Left lung (tissue), 10 donors: ENCODE data around the gene ID2. TPM values are rescaled to one million over a fixed set of nuclear protein-coding genes. Genes with fewer than 3 reads are reported as not detected.

ENCODE experiments used
- ATAC-seq: fragments of 200-7000 bp; cut with Tn5 transposase; one replicate; pipeline ENCODE4 v1.9.1; 2020; ENCODE audit warnings: moderate library complexity
- DNase-seq, 4 donors: peaks; one replicate each; pipeline ENCODE4 v3.0.0-alpha.2; 2013 to 2020
- H3K27ac ChIP-seq, 2 donors: fragments of 200-600 bp; sonication (generic) in 1 of 2; one replicate each; pipeline versions ENCODE4 v1.5.0 to v1.8.0; 2020 to 2021
- H3K27me3 ChIP-seq, 2 donors: fragments of 200-600 bp; sonication (generic) in 1 of 2; one replicate each; pipeline versions ENCODE4 v1.5.0 to v1.8.0; 2020 to 2021
- H3K36me3 ChIP-seq, 2 donors: fragments of 200-600 bp; sonication (generic) in 1 of 2; one replicate each; pipeline versions ENCODE4 v1.5.0 to v1.8.0; 2020 to 2021
- H3K4me1 ChIP-seq, 2 donors: fragments of 200-600 bp; one replicate each; pipeline ENCODE4 v1.8.0; 2021
- H3K4me3 ChIP-seq, 2 donors: fragments of 200-600 bp; sonication (generic) in 1 of 2; one replicate each; pipeline versions ENCODE4 v1.5.0 to v1.8.0; 2020 to 2021; ENCODE audit warnings: mild to moderate bottlenecking in 1 of 2
- H3K9me3 ChIP-seq, 2 donors: fragments of 200-600 bp; sonication (generic) in 1 of 2; one replicate each; pipeline versions ENCODE4 v1.5.0 to v1.8.0; 2020 to 2021
- intact Hi-C, 2 donors: fragments of 100-400 bp; cut with DNase I; formaldehyde crosslinking; loops; one replicate each; pipeline versions ENCODE4 v1.11.2 to v1.14.2; 2022
- polyA plus RNA-seq, 6 donors: library from polyadenylated mRNA; unstranded; fragments of 120-200 nt; gene quantifications; one replicate each; pipeline ENCODE4 v1.2.1, GENCODE V29; 2013; ENCODE audit not compliant: insufficient read length in 6 of 6
- total RNA-seq, 2 donors: library from RNA; stranded (reverse); fragmentation: NEBNext Ultra II Directional; extraction: Animal tissue kit (Norgen Biotek cat#: 25700); gene quantifications; one replicate each; pipeline ENCODE4 v1.2.1, GENCODE V29; 2021
- TF ChIP-seq, protein P1 (sequence below), 2 donors: fragments of 200-600 bp; sonication (generic) in 1 of 2; IDR thresholded peaks; one replicate each; pipeline versions ENCODE4 v1.5.0 to v1.8.0; 2021; ENCODE audit warnings: antibody characterized with exemption in 2 of 2
- donor health status: DM: no; HTN: yes; CAD: no.
- donor health status: DM: no; HTN: no; CAD: no.

The ID2 gene
- total and polyA plus RNA-seq, 8 donors = 67.5 to 499 (median 347) TPM

DNA sequence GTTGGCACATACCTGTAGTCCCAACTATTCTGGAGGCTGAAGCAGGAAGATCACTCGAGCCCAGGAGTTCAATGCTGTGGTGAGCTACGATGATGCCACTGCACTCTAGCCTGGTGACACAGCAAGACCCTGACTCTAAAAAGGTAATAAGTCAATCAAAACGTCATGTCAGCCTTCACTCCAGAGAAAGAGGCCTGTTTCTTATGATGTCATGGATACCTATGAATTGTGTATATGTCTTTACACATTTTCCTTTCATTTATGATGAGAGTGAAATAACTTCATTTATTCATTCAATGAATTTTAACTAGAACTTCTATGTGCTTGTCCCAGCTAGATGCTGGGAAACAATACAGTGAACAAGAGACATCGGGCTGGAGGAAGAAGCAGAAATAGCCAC, 25.0 kb upstream of the ID2 start:
- no peak for ATAC-seq
- Histone ChIP-seq H3K36me3 (no peaks in the 10 kb centered on the region), H3K27me3 (no peaks in the 10 kb centered on the region), H3K4me1 (peaks cover 0 to 13% of the 10 kb centered on the region in 2 donors), H3K27ac (no peak overlapping the region), H3K4me3 (no peak overlapping the region), H3K9me3 (no peaks in the 10 kb centered on the region)
- intact Hi-C loops = no loop called here
- TF ChIP-seq, protein P1, sequence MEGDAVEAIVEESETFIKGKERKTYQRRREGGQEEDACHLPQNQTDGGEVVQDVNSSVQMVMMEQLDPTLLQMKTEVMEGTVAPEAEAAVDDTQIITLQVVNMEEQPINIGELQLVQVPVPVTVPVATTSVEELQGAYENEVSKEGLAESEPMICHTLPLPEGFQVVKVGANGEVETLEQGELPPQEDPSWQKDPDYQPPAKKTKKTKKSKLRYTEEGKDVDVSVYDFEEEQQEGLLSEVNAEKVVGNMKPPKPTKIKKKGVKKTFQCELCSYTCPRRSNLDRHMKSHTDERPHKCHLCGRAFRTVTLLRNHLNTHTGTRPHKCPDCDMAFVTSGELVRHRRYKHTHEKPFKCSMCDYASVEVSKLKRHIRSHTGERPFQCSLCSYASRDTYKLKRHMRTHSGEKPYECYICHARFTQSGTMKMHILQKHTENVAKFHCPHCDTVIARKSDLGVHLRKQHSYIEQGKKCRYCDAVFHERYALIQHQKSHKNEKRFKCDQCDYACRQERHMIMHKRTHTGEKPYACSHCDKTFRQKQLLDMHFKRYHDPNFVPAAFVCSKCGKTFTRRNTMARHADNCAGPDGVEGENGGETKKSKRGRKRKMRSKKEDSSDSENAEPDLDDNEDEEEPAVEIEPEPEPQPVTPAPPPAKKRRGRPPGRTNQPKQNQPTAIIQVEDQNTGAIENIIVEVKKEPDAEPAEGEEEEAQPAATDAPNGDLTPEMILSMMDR (IDR thresholded peaks at IDR 0.05) = no peak
- DNase-seq = no peak

DNA sequence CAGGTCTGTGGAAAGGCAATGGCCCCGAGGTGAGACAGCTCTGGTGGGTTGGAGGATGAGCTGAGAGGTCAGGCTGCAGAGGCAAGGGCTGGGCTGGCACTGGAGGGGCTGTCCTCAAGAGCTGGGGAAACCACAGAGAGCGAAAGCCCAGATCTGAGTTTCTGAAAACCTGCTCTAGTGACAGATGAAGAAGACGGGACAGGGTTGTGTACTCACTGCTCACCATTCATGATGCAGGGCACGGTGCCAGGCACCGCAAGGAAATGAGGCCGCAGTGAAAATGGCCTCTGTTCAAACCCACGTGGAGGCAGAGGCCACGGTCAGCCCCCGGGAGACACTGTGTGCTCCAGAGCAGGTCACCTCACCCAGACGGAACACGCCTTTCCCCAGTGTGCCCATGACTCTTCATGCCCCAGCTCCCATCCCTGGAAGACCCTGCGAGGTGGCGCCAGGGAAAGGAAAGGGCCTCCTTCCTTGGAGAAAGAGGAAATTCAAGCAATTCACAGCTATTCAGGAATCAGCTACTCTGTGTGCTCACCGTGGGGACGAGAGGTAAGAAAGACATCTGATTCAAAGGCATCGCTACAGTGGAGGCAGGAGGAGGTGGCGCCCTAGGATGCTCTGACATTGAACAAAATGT, 24.3 kb upstream of the ID2 start:
- H3K9me3 ChIP-seq = no peaks in the 10 kb centered on the region
- no peak overlapping the region for H3K27ac ChIP-seq
- TF ChIP-seq, protein P1 (IDR thresholded peaks at IDR 0.05) = no peak
- ATAC-seq = no peak
- no peak for DNase-seq
- no peaks in the 10 kb centered on the region for H3K27me3 ChIP-seq
- intact Hi-C loops = no loop called here
- H3K4me3 ChIP-seq = no peak overlapping the region
- no peaks in the 10 kb centered on the region for H3K36me3 ChIP-seq
- H3K4me1 ChIP-seq = peaks cover 0 to 13% of the 10 kb centered on the region in 2 donors

DNA sequence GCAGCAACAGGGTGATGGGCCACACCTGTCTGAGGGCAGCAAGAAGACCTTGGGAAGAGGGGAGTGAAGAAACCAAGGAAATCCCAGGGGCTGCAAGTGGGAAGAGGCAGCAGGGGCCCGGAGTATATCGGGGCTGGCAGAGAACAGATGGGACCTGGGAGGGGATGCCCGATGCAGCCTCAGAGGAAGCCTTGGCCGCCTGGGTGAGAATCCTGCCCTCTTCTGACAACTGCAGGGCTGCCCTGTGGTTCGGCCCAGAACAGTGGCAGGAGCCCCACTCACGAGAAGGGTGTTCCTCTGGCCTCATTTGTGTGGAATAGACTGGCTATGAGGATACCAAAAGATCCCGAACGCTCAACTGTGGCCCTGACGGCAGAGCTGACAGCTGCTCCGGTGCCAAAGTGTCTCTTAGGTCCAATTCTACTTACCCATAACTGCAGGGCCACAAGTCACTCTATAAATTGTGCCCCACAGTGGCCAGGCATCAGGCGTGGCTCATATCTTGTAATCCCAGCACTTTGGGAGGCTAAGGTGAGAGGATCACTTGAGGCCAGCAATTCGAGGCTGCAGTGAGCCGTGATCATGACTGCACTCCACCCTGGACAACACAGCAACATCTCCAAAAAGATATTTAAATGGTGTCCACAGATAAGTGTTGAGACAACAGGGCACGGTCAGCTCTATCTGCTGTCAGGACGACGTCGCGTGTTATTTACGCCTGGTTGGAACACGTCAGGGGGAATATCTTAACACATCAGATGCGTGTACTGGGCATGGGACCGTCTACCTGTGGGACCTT, 23.6 kb upstream of the ID2 start:
- Histone ChIP-seq H3K27ac (no peak overlapping the region), H3K4me3 (no peak overlapping the region), H3K9me3 (no peaks in the 10 kb centered on the region), H3K4me1 (peaks cover 0 to 13% of the 10 kb centered on the region in 2 donors), H3K27me3 (no peaks in the 10 kb centered on the region), H3K36me3 (no peaks in the 10 kb centered on the region)
- no peak for DNase-seq
- ATAC-seq = no peak
- TF ChIP-seq, protein P1 (IDR thresholded peaks at IDR 0.05) = no peak
- intact Hi-C loops = no loop called here

DNA sequence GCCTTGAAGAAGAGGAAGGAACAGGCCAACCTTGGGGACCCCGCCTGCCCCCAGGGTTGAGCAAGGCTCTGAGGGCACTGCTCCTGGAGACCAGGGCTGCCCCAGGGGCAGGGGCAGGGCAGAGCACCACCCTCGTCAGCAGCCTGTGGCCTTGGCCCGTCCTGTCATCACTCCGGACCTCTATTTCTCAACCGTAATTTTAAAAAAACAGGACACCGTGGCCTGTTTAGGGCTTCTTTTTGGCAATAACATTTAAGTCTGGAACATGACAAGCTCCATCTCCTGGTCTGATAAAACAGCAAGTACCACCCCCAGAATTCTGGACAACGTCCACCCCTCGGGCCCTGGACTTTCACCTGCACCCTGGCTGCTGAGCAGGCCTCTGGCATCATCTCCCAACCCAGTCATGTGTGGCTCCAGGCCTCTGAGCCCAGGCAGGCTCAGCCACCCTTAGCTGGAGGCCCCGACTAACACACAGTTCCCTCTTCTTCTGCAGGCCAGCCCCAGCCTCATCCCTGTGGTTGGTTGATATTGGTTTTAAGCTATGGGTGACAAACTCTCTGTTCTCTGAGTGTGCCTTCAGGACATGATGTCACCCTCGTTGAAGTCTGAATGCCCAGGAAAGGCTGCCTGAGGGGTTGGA, 22.6 kb upstream of the ID2 start:
- Histone ChIP-seq H3K27ac (no peak overlapping the region), H3K9me3 (no peaks in the 10 kb centered on the region), H3K36me3 (no peaks in the 10 kb centered on the region), H3K4me1 (peaks cover 0 to 13% of the 10 kb centered on the region in 2 donors), H3K4me3 (no peak overlapping the region), H3K27me3 (no peaks in the 10 kb centered on the region)
- DNase-seq (peak in 1 of 4 donors; percentile 65), ATAC-seq (no peak)
- intact Hi-C loops = no loop called here
- TF ChIP-seq, protein P1 (IDR thresholded peaks at IDR 0.05) = no peak
